Aorta (tissue), 5 donors: ENCODE measurements around the gene PPP2R3A. TPM values are rescaled to one million over a fixed set of nuclear protein-coding genes. Genes with fewer than 3 reads are reported as not detected.

Experiments used
- ATAC-seq: fragments of 200-7000 bp; cut with Tn5 transposase; one replicate; pipeline ENCODE4 v1.9.1; 2022; ENCODE audit warnings: moderate library complexity; ENCODE audit not compliant: low FRiP score
- DNase-seq, 2 donors: peaks; one replicate each; pipeline ENCODE4 v3.0.0-alpha.2; 2020
- H3K27ac ChIP-seq, 2 donors: one replicate each; pipeline ENCODE4 v1.5.1; 2013; ENCODE audit warnings: low read length in 2 of 2, mild to moderate bottlenecking in 2 of 2, moderate library complexity in 2 of 2, control low read depth in 1 of 2, inconsistent platforms in 1 of 2, low read depth in 1 of 2
- H3K27me3 ChIP-seq, 2 donors: one replicate each; pipeline ENCODE4 v1.6.1; 2013; ENCODE audit warnings: control low read depth in 1 of 2, low read length in 1 of 2, mild to moderate bottlenecking in 1 of 2, moderate library complexity in 1 of 2; ENCODE audit not compliant: insufficient read depth in 2 of 2, control insufficient read depth in 1 of 2
- H3K36me3 ChIP-seq, 2 donors: one replicate each; pipeline ENCODE4 v1.6.1; 2013; ENCODE audit warnings: control low read depth in 1 of 2, low read length in 1 of 2, mild to moderate bottlenecking in 1 of 2; ENCODE audit not compliant: insufficient read depth in 2 of 2, control insufficient read depth in 1 of 2
- H3K4me1 ChIP-seq, 2 donors: one replicate each; pipeline ENCODE4 v1.6.1; 2013; ENCODE audit warnings: low read length in 2 of 2, control low read depth in 1 of 2, mild to moderate bottlenecking in 1 of 2, moderate library complexity in 1 of 2; ENCODE audit not compliant: insufficient read depth in 2 of 2, control insufficient read depth in 1 of 2
- H3K4me3 ChIP-seq, 2 donors: one replicate each; pipeline ENCODE4 v1.5.1; 2013; ENCODE audit warnings: low read length in 2 of 2, control low read depth in 1 of 2, mild to moderate bottlenecking in 1 of 2
- H3K9me3 ChIP-seq: one replicate; pipeline ENCODE4 v1.6.1; 2013; ENCODE audit warnings: mild to moderate bottlenecking, low read length; ENCODE audit not compliant: control insufficient read depth
- WGBS, 2 donors: extraction: QIAGEN DNeasy Blood & Tissue Kit; methylation state at CpG; one replicate each; pipeline ENCODE4 v1.1.7; 2013; 5-methylcytosine and 5-hydroxymethylcytosine counted together
- intact Hi-C, 2 donors: fragments of 100-400 bp; cut with DNase I; formaldehyde crosslinking; loops; one replicate each; pipeline versions ENCODE4 v1.14.2 to v1.15.0; 2022
- polyA plus RNA-seq, 2 donors: library from polyadenylated mRNA; stranded (reverse); fragments of 200-250 nt; gene quantifications; one replicate each; pipeline ENCODE4 v1.2.3, GENCODE V29; 2013
- total RNA-seq, 2 donors: library from RNA; stranded (reverse); fragmentation: NEBNext Ultra II Directional; extraction: Animal tissue kit (Norgen Biotek cat#: 25700); gene quantifications; one replicate each; pipeline ENCODE4 v1.2.1, GENCODE V29; 2021
- donor health status: healthy with polysubstance abuse.
- donor health status: Bipolar disorder and iron deficiency.
- donor health status: DM: no; HTN: no; CAD: no.
- donor health status: DM: no; HTN: no; CAD: no.
- donor health status: DM: yes; HTN: yes; CAD: no.

The PPP2R3A gene
- total and polyA plus RNA-seq, 4 donors: 2.6 to 19.6 (median 9.5) TPM

GRCh38 chr3:136067211-136067610, 101.7 kb downstream of the PPP2R3A start:
- Histone ChIP-seq H3K4me3 (no peak overlapping the region), H3K36me3 (no peaks in the 10 kb centered on the region), H3K27ac (no peak overlapping the region), H3K4me1 (peaks cover 0 to 3% of the 10 kb centered on the region in 2 donors), H3K9me3 (no peaks in the 10 kb centered on the region), H3K27me3 (no peaks in the 10 kb centered on the region)
- WGBS, 2 donors: 94 to 98% methylated on average over 2 of the region's 2 CpGs
- ATAC-seq (no peak), DNase-seq (no peak)
- intact Hi-C loops: no loop called here

DNA sequence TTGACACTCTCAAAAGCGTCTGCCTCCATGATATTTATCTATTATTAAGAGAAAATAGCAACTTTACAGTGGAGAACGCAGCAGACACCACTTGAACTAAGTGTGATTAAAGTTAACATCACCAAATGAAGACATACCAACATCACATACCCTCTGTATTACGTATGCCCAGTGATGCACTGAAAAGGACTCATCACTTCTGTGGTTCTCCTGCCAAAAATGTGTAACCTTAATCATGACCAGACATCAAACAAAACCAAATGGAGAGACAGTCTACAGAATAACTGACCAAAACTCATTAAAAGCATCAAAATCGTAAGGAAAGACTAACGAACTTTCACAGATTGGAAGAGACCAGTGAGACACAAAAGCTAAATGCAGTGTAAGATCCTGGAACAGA, 103.2 kb downstream of the PPP2R3A start:
- Histone ChIP-seq H3K27ac (no peak overlapping the region), H3K4me3 (no peak overlapping the region), H3K4me1 (peaks cover 0 to 3% of the 10 kb centered on the region in 2 donors), H3K27me3 (no peaks in the 10 kb centered on the region), H3K36me3 (no peaks in the 10 kb centered on the region), H3K9me3 (no peaks in the 10 kb centered on the region)
- 95 to 98% methylated on average over 5 of the region's 5 CpGs for WGBS, 2 donors
- ATAC-seq (no peak), DNase-seq (no peak)
- intact Hi-C loops: no loop called here

DNA sequence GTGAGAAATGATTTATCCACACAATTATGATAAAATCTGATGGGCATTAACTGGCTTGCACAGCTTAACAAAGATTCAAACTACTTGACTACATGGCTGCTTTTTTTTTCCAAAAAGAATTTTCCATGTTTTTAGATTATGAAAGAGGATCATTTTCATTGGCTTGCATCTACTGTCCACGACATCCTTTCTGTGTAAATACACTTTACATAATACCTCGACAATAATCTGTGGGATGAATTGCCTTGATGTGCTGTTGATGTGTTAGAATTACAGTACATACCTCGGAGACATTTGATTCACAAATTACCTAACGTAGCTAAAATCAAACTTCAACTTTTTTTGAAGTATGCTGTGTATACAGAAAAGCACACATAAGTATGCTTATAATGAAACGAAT, 104.4 kb downstream of the PPP2R3A start:
- peaks cover 0 to 3% of the 10 kb centered on the region in 2 donors for H3K4me1 ChIP-seq
- H3K27me3 ChIP-seq: no peaks in the 10 kb centered on the region
- no peaks in the 10 kb centered on the region for H3K36me3 ChIP-seq
- 77 to 79% methylated on average over 5 of the region's 5 CpGs for WGBS, 2 donors
- ATAC-seq: no peak
- intact Hi-C loops: loop anchor here in 1 of 2 donors (5.0 to 10.0 kb wide), 2 partner anchors 125 to 927 kb away; partner anchors contain the start of gene MSL2
- H3K27ac ChIP-seq: no peak overlapping the region
- DNase-seq: no peak
- H3K4me3 ChIP-seq: no peak overlapping the region
- H3K9me3 ChIP-seq: no peaks in the 10 kb centered on the region

- intact Hi-C loops: loop anchor here in 1 of 2 donors (5.0 to 10.0 kb wide), 2 partner anchors 124 to 927 kb away; partner anchors contain the start of gene MSL2
- no peak for DNase-seq
- H3K27ac ChIP-seq: no peak overlapping the region
- H3K36me3 ChIP-seq: no peaks in the 10 kb centered on the region
- 31 to 40% methylated on average over 3 of the region's 3 CpGs for WGBS, 2 donors
- ATAC-seq: no peak
- H3K9me3 ChIP-seq: no peaks in the 10 kb centered on the region
- peaks cover 0 to 3% of the 10 kb centered on the region in 2 donors for H3K4me1 ChIP-seq
- H3K4me3 ChIP-seq: no peak overlapping the region
- H3K27me3 ChIP-seq: no peaks in the 10 kb centered on the region
These were observed 104.8 kb downstream of the PPP2R3A start for GRCh38 chr3:136070334-136070733.

DNA sequence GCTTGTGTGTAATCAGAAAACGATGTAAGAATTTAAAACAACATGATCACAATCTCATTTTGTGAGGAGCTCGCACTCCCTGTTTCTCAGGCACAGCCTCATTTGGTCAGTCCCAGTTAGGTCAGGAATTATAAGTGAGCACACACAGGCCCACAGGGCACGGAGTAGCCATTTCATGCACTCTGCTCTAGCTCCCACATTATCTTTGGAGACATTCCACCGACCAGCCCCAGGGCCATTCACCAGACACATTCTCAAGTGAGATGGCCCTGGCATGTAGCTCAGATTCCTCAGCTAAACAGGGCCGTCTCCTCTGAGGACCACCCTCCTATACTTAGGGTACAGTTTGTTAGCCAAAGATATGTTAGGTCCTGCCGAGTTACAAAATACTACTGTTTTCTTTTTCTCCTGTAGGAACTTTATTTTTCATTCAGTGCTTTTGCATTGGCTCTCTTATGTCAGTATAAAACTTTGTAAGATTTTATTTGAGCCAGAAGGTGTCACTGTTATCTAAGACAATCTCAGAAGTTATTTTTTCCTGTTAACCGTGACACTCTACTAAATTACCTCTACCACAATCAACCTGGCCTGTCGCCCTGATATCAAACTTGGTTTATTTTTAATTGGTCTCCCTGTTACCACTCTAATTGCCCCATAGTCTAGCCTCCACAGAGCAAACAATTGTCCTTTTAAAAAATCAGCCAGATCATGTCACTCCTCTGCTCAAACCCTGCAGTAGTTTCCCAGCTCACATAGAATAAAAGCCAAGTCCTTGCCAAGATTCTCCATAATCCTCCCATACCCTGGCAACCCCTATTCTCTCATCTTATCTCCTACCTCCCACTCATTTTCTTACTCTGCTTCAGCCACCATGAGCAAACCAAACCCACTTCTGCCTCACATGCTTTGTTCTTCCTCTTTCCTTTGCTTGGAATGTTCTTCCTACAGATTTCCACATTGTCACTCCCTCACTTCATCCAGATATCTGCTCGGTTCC, 105.7 kb downstream of the PPP2R3A start:
- Histone ChIP-seq H3K4me3 (no peak overlapping the region), H3K4me1 (peaks cover 0 to 3% of the 10 kb centered on the region in 2 donors), H3K36me3 (no peaks in the 10 kb centered on the region), H3K27me3 (no peaks in the 10 kb centered on the region), H3K9me3 (no peaks in the 10 kb centered on the region), H3K27ac (peak overlapping the region; percentile 63 to 83)
- intact Hi-C loops: loop anchor here in 1 of 2 donors (5.0 to 10.0 kb wide), 2 partner anchors 124 to 926 kb away; partner anchors contain the start of gene MSL2
- DNase-seq (peak in 1 of 2 donors; percentile 47), ATAC-seq (peak; percentile 50)
- WGBS, 2 donors: 17 to 19% methylated on average over 9 of the region's 9 CpGs

GRCh38 chr3:136074546-136075170, 109.1 kb downstream of the PPP2R3A start:
- intact Hi-C loops: loop anchor here (5.0 to 10.0 kb wide), 5 partner anchors 120 to 938 kb away; partner anchors contain the start of genes STAG1 (in 2 of the 2), MSL2 (in 1 of the 2) and PCCB (in 1 of the 2)
- ATAC-seq: no peak
- DNase-seq: no peak
- Histone ChIP-seq H3K4me3 (no peak overlapping the region), H3K27me3 (no peaks in the 10 kb centered on the region), H3K27ac (no peak overlapping the region), H3K4me1 (peaks cover 0 to 3% of the 10 kb centered on the region in 2 donors), H3K9me3 (no peaks in the 10 kb centered on the region), H3K36me3 (no peaks in the 10 kb centered on the region)
- 35 to 44% methylated on average over 1 of the region's 1 CpG for WGBS, 2 donors

- H3K4me3 ChIP-seq: no peak overlapping the region
- no peaks in the 10 kb centered on the region for H3K9me3 ChIP-seq
- DNase-seq (peak; percentile 71 to 79), ATAC-seq (peak; percentile 87)
- peaks cover 0 to 3% of the 10 kb centered on the region in 2 donors for H3K4me1 ChIP-seq
- intact Hi-C loops: loop anchor here (5.0 to 10.0 kb wide), 4 partner anchors 119 to 937 kb away; partner anchors contain the start of genes STAG1 (in 2 of the 2), MSL2 (in 1 of the 2) and PCCB (in 1 of the 2)
- 87 to 94% methylated on average over 1 of the region's 1 CpG for WGBS, 2 donors
- no peaks in the 10 kb centered on the region for H3K27me3 ChIP-seq
- no peak overlapping the region for H3K27ac ChIP-seq
- H3K36me3 ChIP-seq: peaks cover 0 to 3% of the 10 kb centered on the region in 2 donors
These were observed 109.8 kb downstream of the PPP2R3A start for GRCh38 chr3:136075218-136075808.

- Histone ChIP-seq H3K4me3 (no peak overlapping the region), H3K27ac (no peak overlapping the region), H3K9me3 (no peaks in the 10 kb centered on the region), H3K4me1 (peaks cover 0 to 3% of the 10 kb centered on the region in 2 donors), H3K36me3 (peaks cover 0 to 3% of the 10 kb centered on the region in 2 donors), H3K27me3 (no peaks in the 10 kb centered on the region)
- 22 to 26% methylated on average over 3 of the region's 3 CpGs for WGBS, 2 donors
- no peak for DNase-seq
- no peak for ATAC-seq
- intact Hi-C loops: loop anchor here (5.0 to 10.0 kb wide), 4 partner anchors 119 to 936 kb away; partner anchors contain the start of genes STAG1 (in 2 of the 2), MSL2 (in 1 of the 2) and PCCB (in 1 of the 2)
These were observed 110.3 kb downstream of the PPP2R3A start for GRCh38 chr3:136075811-136076210.
